Measurements from ENCODE around the gene CXCR6. TPM values are rescaled to one million over a fixed set of nuclear protein-coding genes. Genes with fewer than 3 reads are reported as not detected.

The CXCR6 gene
- total RNA-seq, 4 donors from 2014 or later, result 0.44 to 1.6 (median 0.72) TPM; not detected in 1

- 85 to 91% methylated on average over 3 of the region's 3 CpGs for WGBS, 2 donors
- no peak overlapping the region for H3K4me3 ChIP-seq (ENCODE audit: low read depth, poor library complexity, severe bottlenecking)
- TF ChIP-seq POLR2A (IDR thresholded peaks at IDR 0.05), result no peak
- TF ChIP-seq CTCF (IDR thresholded peaks at IDR 0.05), result no peak
- no peak for DNase-seq (ENCODE audit: low spot score in 2 of 2)
- intact Hi-C loops (cut with DNase I; ENCODE audit: low total_unique reads), result no loop called here
These were observed 37.5 kb upstream of the CXCR6 start for GRCh38 chr3:45905755-45906154.

- DNase-seq (ENCODE audit: low spot score in 2 of 2), result peak in 1 of 2 donors; percentile 21
- intact Hi-C loops (cut with DNase I; ENCODE audit: low total_unique reads), result no loop called here
- H3K4me3 ChIP-seq (ENCODE audit: low read depth, poor library complexity, severe bottlenecking), result no peak overlapping the region
- 71 to 73% methylated on average over 9 of the region's 9 CpGs for WGBS, 2 donors
- TF ChIP-seq CTCF (IDR thresholded peaks at IDR 0.05) (no peak), POLR2A (IDR thresholded peaks at IDR 0.05) (no peak)
These were observed 36.4 kb upstream of the CXCR6 start for GRCh38 chr3:45906681-45907407.

- intact Hi-C loops (cut with DNase I; ENCODE audit: low total_unique reads), result no loop called here
- WGBS, 2 donors, result 70 to 73% methylated on average over 13 of the region's 13 CpGs
- no peak for TF ChIP-seq POLR2A (IDR thresholded peaks at IDR 0.05)
- no peak for TF ChIP-seq CTCF (IDR thresholded peaks at IDR 0.05)
- peak in 1 of 2 donors; percentile 56 for DNase-seq (ENCODE audit: low spot score in 2 of 2)
- no peak overlapping the region for H3K4me3 ChIP-seq (ENCODE audit: low read depth, poor library complexity, severe bottlenecking)
These were observed 35.2 kb upstream of the CXCR6 start for GRCh38 chr3:45907769-45908705.

GRCh38 chr3:45908761-45909160 lies 34.5 kb upstream of the CXCR6 start:
- intact Hi-C loops (cut with DNase I; ENCODE audit: low total_unique reads), result no loop called here
- 92 to 93% methylated on average over 7 of the region's 7 CpGs for WGBS, 2 donors
- peak in 1 of 2 donors; percentile 63 for DNase-seq (ENCODE audit: low spot score in 2 of 2)
- H3K4me3 ChIP-seq (ENCODE audit: low read depth, poor library complexity, severe bottlenecking), result no peak overlapping the region
- TF ChIP-seq POLR2A (IDR thresholded peaks at IDR 0.05), result no peak
- no peak for TF ChIP-seq CTCF (IDR thresholded peaks at IDR 0.05)

GRCh38 chr3:45909542-45909941 lies 33.7 kb upstream of the CXCR6 start:
- WGBS, 2 donors, result 92 to 94% methylated on average over 6 of the region's 6 CpGs
- intact Hi-C loops (cut with DNase I; ENCODE audit: low total_unique reads), result no loop called here
- H3K4me3 ChIP-seq (ENCODE audit: low read depth, poor library complexity, severe bottlenecking), result no peak overlapping the region
- TF ChIP-seq POLR2A (IDR thresholded peaks at IDR 0.05) (no peak), CTCF (IDR thresholded peaks at IDR 0.05) (no peak)
- DNase-seq (ENCODE audit: low spot score in 2 of 2), result peak in 1 of 2 donors; percentile 29

All from lower leg skin (tissue), 4 donors.